Gastrocnemius medialis (tissue), 4 donors: Measurements from ENCODE around the gene PRSS1. TPM values are rescaled to one million over a fixed set of nuclear protein-coding genes. Genes with fewer than 3 reads are reported as not detected.
"Not testable (repeated sequence)": the region's sequence is repeated elsewhere in the genome, so short reads cannot be mapped to it uniquely, and the experiment has no call there.

Experiments used
- ATAC-seq, 2 donors: fragments of 150-250 bp; one replicate each; pipeline ENCODE4 v1.9.1; 2016
- DNase-seq, 2 donors: peaks; one replicate each; pipeline ENCODE4 v3.0.0-alpha.2; 2019
- H3K27ac ChIP-seq, 4 donors: fragments of 200-600 bp; sonication (generic); 1 replicate in 1 of 4; 2 replicates in 3 of 4; pipeline ENCODE4 v1.5.1; 2016 to 2018; ENCODE audit warnings: mild to moderate bottlenecking in 2 of 4, moderate library complexity in 1 of 4
- H3K27me3 ChIP-seq, 3 donors: fragments of 200-600 bp; sonication (generic) in 2 of 3; 1 replicate in 1 of 3; 2 replicates in 2 of 3; pipeline versions ENCODE4 v1.5.1 to v1.6.0; 2016 to 2019; ENCODE audit warnings: mild to moderate bottlenecking in 1 of 3, moderate library complexity in 1 of 3
- H3K36me3 ChIP-seq, 2 donors: fragments of 200-600 bp; sonication (generic) in 1 of 2; one replicate each; pipeline ENCODE4 v1.5.1; 2017 to 2018
- H3K4me1 ChIP-seq, 2 donors: fragments of 200-600 bp; sonication (generic) in 1 of 2; one replicate each; pipeline ENCODE4 v1.5.1; 2016 to 2017; ENCODE audit warnings: mild to moderate bottlenecking in 2 of 2
- H3K4me3 ChIP-seq, 4 donors: fragments of 200-600 bp; sonication (generic) in 3 of 4; 1 replicate in 1 of 4; 2 replicates in 3 of 4; pipeline ENCODE4 v1.5.1; 2016 to 2019; ENCODE audit warnings: mild to moderate bottlenecking in 2 of 4
- H3K9me3 ChIP-seq, 3 donors: fragments of 200-600 bp; sonication (generic) in 2 of 3; 1 replicate in 1 of 3; 2 replicates in 2 of 3; pipeline ENCODE4 v1.5.1; 2016 to 2019
- POLR2A ChIP-seq, 2 donors: fragments of 450-650 bp; IDR thresholded peaks; one replicate each; pipeline ENCODE4 v1.6.1; 2017; ENCODE audit warnings: antibody characterized with exemption in 2 of 2, mild to moderate bottlenecking in 2 of 2, moderate library complexity in 2 of 2
- in situ Hi-C, 4 donors: fragments of 200-750 bp; cut with MboI; loops; one replicate each; pipeline versions ENCODE4 v1.15.0 to v1.8.0; 2017; ENCODE audit warnings: low sequenced_read_pairs in 4 of 4
- intact Hi-C: fragments of 100-400 bp; cut with DNase I; formaldehyde crosslinking; loops from one replicate; pipeline ENCODE4 v1.15.1; 2023; ENCODE audit warnings: low total_unique reads
- total RNA-seq, 4 donors: library from RNA; depleted of rRNA; stranded (reverse); fragments of >200 nt; gene quantifications; one replicate each; pipeline versions ENCODE4 v1.1.0 to v1.2.3, GENCODE V29; 2016
- TF ChIP-seq, protein P1 (sequence below), 5 experiments: fragments of 450-650 bp in 3 of 5; fragments of 200-600 bp in 2 of 5; sonication (generic) in 2 of 5; IDR thresholded peaks in 4 of 5; conservative IDR thresholded peaks in 1 of 5; 1 replicate in 4 of 5; 2 replicates in 1 of 5; pipeline ENCODE4 v1.5.1; 2016 to 2019; ENCODE audit warnings: antibody characterized with exemption in 5 of 5, mild to moderate bottlenecking in 3 of 5, moderate library complexity in 3 of 5

Gene PRSS1
- total RNA-seq, 4 donors from 2014 or later = not detected

DNA sequence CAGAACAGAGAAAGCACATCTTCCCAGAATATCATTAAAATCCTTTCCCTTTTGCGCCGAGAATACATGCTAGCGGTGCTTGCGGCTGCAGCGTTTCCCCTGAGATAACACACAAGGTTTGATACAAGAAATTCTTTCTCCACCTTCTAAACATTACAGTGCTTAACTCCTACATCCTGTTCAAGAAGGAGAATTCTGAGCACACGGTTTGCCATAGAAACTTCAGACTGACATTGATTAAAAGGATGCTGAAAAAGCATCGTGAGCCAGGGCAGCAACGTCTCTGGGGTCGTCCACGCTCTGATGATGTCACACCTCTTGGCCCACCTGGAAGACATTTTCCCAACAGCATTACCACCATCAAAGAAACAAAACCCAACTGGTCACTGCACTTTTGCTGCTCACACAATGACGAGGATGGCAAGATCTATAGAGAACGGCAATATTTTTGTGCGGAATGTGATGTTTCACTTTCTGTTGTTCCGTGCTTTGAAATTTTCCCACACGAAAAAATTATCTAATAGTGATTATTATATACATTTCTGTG lies 27.0 kb upstream of the PRSS1 start:
- in situ Hi-C loops (no loop called here), intact Hi-C loops (no loop called here)
- Histone ChIP-seq H3K4me3 (no peak overlapping the region), H3K4me1 (no peaks in the 10 kb centered on the region), H3K36me3 (no peaks in the 10 kb centered on the region), H3K27me3 (no peaks in the 10 kb centered on the region), H3K9me3 (no peaks in the 10 kb centered on the region), H3K27ac (no peak overlapping the region)
- no peak for ATAC-seq
- TF ChIP-seq POLR2A (IDR thresholded peaks at IDR 0.05) = no peak
- no peak for DNase-seq

DNA sequence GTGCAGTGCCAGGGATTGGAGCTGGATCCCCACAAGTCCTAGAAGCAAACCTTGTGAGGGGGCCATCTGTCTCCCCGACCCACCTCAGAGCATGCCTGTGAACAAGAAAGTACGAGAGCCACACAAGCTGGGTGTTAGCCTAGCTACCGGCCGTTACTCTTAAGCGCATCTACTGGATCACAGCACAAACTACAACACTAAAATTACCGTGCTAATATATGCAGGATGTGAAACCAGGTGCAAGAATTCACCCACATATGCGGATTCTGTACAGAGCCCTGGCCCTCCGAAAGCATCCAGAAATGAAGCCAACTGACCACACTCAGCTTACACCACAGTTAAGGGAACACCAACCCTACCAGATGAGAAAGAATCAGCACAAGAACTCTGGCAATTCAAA lies 16.0 kb upstream of the PRSS1 start:
- DNase-seq (no peak), ATAC-seq (no peak)
- H3K27me3 ChIP-seq = no peaks in the 10 kb centered on the region
- intact Hi-C loops = no loop called here
- peaks cover 4 to 5% of the 10 kb centered on the region in 2 donors for H3K4me1 ChIP-seq
- no peaks in the 10 kb centered on the region for H3K9me3 ChIP-seq
- H3K27ac ChIP-seq = no peak overlapping the region
- no peaks in the 10 kb centered on the region for H3K36me3 ChIP-seq
- in situ Hi-C loops = no loop called here
- no peak for TF ChIP-seq POLR2A (IDR thresholded peaks at IDR 0.05)
- TF ChIP-seq, protein P1, sequence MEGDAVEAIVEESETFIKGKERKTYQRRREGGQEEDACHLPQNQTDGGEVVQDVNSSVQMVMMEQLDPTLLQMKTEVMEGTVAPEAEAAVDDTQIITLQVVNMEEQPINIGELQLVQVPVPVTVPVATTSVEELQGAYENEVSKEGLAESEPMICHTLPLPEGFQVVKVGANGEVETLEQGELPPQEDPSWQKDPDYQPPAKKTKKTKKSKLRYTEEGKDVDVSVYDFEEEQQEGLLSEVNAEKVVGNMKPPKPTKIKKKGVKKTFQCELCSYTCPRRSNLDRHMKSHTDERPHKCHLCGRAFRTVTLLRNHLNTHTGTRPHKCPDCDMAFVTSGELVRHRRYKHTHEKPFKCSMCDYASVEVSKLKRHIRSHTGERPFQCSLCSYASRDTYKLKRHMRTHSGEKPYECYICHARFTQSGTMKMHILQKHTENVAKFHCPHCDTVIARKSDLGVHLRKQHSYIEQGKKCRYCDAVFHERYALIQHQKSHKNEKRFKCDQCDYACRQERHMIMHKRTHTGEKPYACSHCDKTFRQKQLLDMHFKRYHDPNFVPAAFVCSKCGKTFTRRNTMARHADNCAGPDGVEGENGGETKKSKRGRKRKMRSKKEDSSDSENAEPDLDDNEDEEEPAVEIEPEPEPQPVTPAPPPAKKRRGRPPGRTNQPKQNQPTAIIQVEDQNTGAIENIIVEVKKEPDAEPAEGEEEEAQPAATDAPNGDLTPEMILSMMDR (IDR thresholded peaks at IDR 0.05 in 4 of 5, conservative IDR thresholded peaks at IDR 0.05 in 1 of 5) = no peak
- H3K4me3 ChIP-seq = no peak overlapping the region

- intact Hi-C loops = no loop called here
These were observed 9.3 kb upstream of the PRSS1 start for GRCh38 chr7:142739923-142740492.

GRCh38 chr7:142740786-142741185 lies 8.5 kb upstream of the PRSS1 start:
- Histone ChIP-seq H3K9me3 (no peaks in the 10 kb centered on the region), H3K27ac (peak overlapping the region in 2 of 4 donors; percentile 47 to 69), H3K27me3 (no peaks in the 10 kb centered on the region), H3K4me1 (peaks cover 17 to 20% of the 10 kb centered on the region in 2 donors), H3K36me3 (no peaks in the 10 kb centered on the region), H3K4me3 (no peak overlapping the region)
- ATAC-seq (no peak), DNase-seq (no peak)
- TF ChIP-seq POLR2A (IDR thresholded peaks at IDR 0.05) = no peak
- TF ChIP-seq, protein P1 (IDR thresholded peaks at IDR 0.05 in 4 of 5, conservative IDR thresholded peaks at IDR 0.05 in 1 of 5) = no peak
- intact Hi-C loops = no loop called here
- in situ Hi-C loops = no loop called here

More at GRCh38 chr7:142739923-142740492, 9.3 kb upstream of the PRSS1 start:
- Histone ChIP-seq H3K27ac (no peak overlapping the region), H3K27me3 (no peaks in the 10 kb centered on the region), H3K9me3 (no peaks in the 10 kb centered on the region), H3K4me1 (peaks cover 17 to 20% of the 10 kb centered on the region in 2 donors), H3K36me3 (no peaks in the 10 kb centered on the region), H3K4me3 (no peak overlapping the region)
- TF ChIP-seq POLR2A (IDR thresholded peaks at IDR 0.05) = no peak
- TF ChIP-seq, protein P1 (IDR thresholded peaks at IDR 0.05 in 4 of 5, conservative IDR thresholded peaks at IDR 0.05 in 1 of 5) = no peak
- DNase-seq (no peak), ATAC-seq (no peak)
- in situ Hi-C loops = no loop called here

DNA sequence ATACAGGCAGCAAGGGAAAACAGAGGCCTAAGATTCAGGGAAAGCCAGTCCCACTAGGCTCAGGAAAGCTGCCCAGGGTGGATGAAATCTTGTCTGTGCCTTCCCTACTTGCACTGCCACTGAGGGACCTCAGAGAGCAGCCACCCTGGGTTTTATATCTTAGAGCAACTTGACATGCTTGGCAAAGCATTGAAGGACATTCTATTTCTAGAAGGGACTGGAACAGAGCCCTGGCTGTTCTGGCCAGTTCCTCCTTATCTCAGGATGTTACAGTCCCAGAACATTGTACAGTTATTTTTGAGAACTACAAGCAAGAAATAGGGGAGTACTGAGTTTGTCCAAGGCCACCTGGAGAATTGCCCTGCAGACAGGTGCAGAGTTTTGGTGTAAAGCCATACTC lies 7.3 kb upstream of the PRSS1 start:
- peak; percentile 96 to 98 for ATAC-seq
- peaks cover 17 to 20% of the 10 kb centered on the region in 2 donors for H3K4me1 ChIP-seq
- H3K4me3 ChIP-seq, in situ Hi-C loops, H3K27me3 ChIP-seq, H3K36me3 ChIP-seq, H3K9me3 ChIP-seq, intact Hi-C loops: not testable (repeated sequence)
- peak overlapping the region; percentile 39 to 73 (median 56) for H3K27ac ChIP-seq
- peak; percentile 42 to 62 for DNase-seq
